H9 (cell line): ENCODE results near the gene ZP1. TPM values are rescaled to one million over a fixed set of nuclear protein-coding genes. Genes with fewer than 3 reads are reported as not detected.

Experiments
- DNase-seq: peaks from one replicate; pipeline ENCODE4 v3.0.0-alpha.2; 2017
- H2AFZ ChIP-seq: one replicate; pipeline ENCODE4 v1.6.1; 2013; ENCODE audit warnings: mild to moderate bottlenecking, low read length, control low read depth, moderate library complexity
- H2AK5ac ChIP-seq: 2 replicates; pipeline ENCODE4 v1.6.1; 2013; ENCODE audit warnings: low read length, control low read depth, mixed read lengths; ENCODE audit not compliant: insufficient read length
- H2BK120ac ChIP-seq: one replicate; pipeline ENCODE4 v1.6.1; 2013; ENCODE audit warnings: low read depth, mild to moderate bottlenecking, low read length, control low read depth, inconsistent platforms; ENCODE audit not compliant: poor library complexity, severe bottlenecking
- H2BK12ac ChIP-seq: 2 replicates; pipeline ENCODE4 v1.6.1; 2013; ENCODE audit warnings: low read length, control low read depth, mixed read lengths, low read depth; ENCODE audit not compliant: insufficient read length
- H2BK15ac ChIP-seq: 2 replicates; pipeline ENCODE4 v1.6.1; 2013; ENCODE audit warnings: low read depth, low read length, control low read depth
- H2BK20ac ChIP-seq: one replicate; pipeline ENCODE4 v1.6.1; 2013; ENCODE audit warnings: low read depth, mild to moderate bottlenecking, low read length, control low read depth, inconsistent platforms; ENCODE audit not compliant: poor library complexity, severe bottlenecking
- H2BK5ac ChIP-seq: 2 replicates; pipeline ENCODE4 v1.6.1; 2013; ENCODE audit warnings: low read length, control low read depth, mixed read lengths; ENCODE audit not compliant: insufficient read length
- H3K14ac ChIP-seq: 2 replicates; pipeline ENCODE4 v1.6.1; 2013; ENCODE audit warnings: low read length, control low read depth; ENCODE audit not compliant: insufficient read depth
- H3K18ac ChIP-seq: 2 replicates; pipeline ENCODE4 v1.6.1; 2013; ENCODE audit warnings: low read depth, mild to moderate bottlenecking, mixed read lengths, low read length, control low read depth; ENCODE audit not compliant: insufficient read length
- H3K23ac ChIP-seq: 2 replicates; pipeline ENCODE4 v1.6.1; 2013; ENCODE audit warnings: low read length, control low read depth, mixed read lengths, low read depth; ENCODE audit not compliant: insufficient read length
- H3K23me2 ChIP-seq: 2 replicates; pipeline ENCODE4 v1.6.1; 2013; ENCODE audit warnings: low read depth, mild to moderate bottlenecking, mixed read lengths, low read length, control low read depth; ENCODE audit not compliant: insufficient read length, poor library complexity, severe bottlenecking
- H3K27ac ChIP-seq: 2 replicates; pipeline ENCODE4 v1.5.1; 2013; ENCODE audit warnings: low read length, control low read depth, mixed read lengths, low read depth; ENCODE audit not compliant: insufficient read length
- H3K27me3 ChIP-seq: 2 replicates; pipeline ENCODE4 v1.6.1; 2013; ENCODE audit warnings: low read length, control low read depth, inconsistent platforms; ENCODE audit not compliant: insufficient read depth
- H3K4ac ChIP-seq: 2 replicates; pipeline ENCODE4 v1.6.1; 2013; ENCODE audit warnings: low read depth, mild to moderate bottlenecking, control low read depth, inconsistent platforms, low read length, moderate library complexity
- H3K4me1 ChIP-seq: 2 replicates; pipeline ENCODE4 v1.6.1; 2013; ENCODE audit warnings: low read length, control low read depth, inconsistent platforms; ENCODE audit not compliant: insufficient read depth
- H3K4me2 ChIP-seq: 2 replicates; pipeline ENCODE4 v1.6.1; 2013; ENCODE audit warnings: low read length, control low read depth, mixed read lengths; ENCODE audit not compliant: insufficient read length, insufficient read depth
- H3K56ac ChIP-seq: 2 replicates; pipeline ENCODE4 v1.6.1; 2013; ENCODE audit warnings: low read depth, mild to moderate bottlenecking, mixed read lengths, low read length, control low read depth; ENCODE audit not compliant: insufficient read length
- H3K79me1 ChIP-seq: 2 replicates; pipeline ENCODE4 v1.6.1; 2013; ENCODE audit warnings: low read depth, mild to moderate bottlenecking, moderate library complexity, low read length, control low read depth, inconsistent platforms; ENCODE audit not compliant: insufficient read depth, poor library complexity, severe bottlenecking
- H3K79me2 ChIP-seq: 2 replicates; pipeline ENCODE4 v1.6.1; 2013; ENCODE audit warnings: low read length, control low read depth, inconsistent platforms; ENCODE audit not compliant: insufficient read depth
- H3K9ac ChIP-seq: 2 replicates; pipeline ENCODE4 v1.6.1; 2013; ENCODE audit warnings: low read length, control low read depth, mixed read lengths; ENCODE audit not compliant: insufficient read length; ENCODE audit errors: extremely low read depth
- H3K9me3 ChIP-seq: one replicate; pipeline ENCODE4 v1.6.1; 2013; ENCODE audit warnings: low read depth, low read length, inconsistent platforms; ENCODE audit not compliant: control insufficient read depth
- H3T11ph ChIP-seq: one replicate; pipeline ENCODE4 v1.6.1; 2013; ENCODE audit warnings: mild to moderate bottlenecking, low read length, control low read depth, inconsistent platforms
- H4K20me1 ChIP-seq: one replicate; pipeline ENCODE4 v1.6.1; 2013; ENCODE audit not compliant: control insufficient read depth, insufficient read length, insufficient read depth
- H4K5ac ChIP-seq: 2 replicates; pipeline ENCODE4 v1.6.1; 2013; ENCODE audit warnings: low read depth, mild to moderate bottlenecking, mixed read lengths, low read length, control low read depth; ENCODE audit not compliant: insufficient read length
- H4K8ac ChIP-seq: replicated peaks from 2 replicates; pipeline ENCODE4 v1.6.1; 2013; ENCODE audit warnings: low read length, control low read depth, mixed read lengths, low read depth; ENCODE audit not compliant: insufficient read length
- H4K91ac ChIP-seq: 2 replicates; pipeline ENCODE4 v1.6.1; 2013; ENCODE audit warnings: low read depth, mild to moderate bottlenecking, moderate library complexity, mixed read lengths, low read length, control low read depth; ENCODE audit not compliant: insufficient read length
- H3K27ac Mint-ChIP-seq, 3 experiments: 2 replicates in 2 of 3; 3 replicates in 1 of 3; pipeline ENCODE4 v1.8.0; 2020 to 2021; ENCODE audit warnings: mixed read lengths in 3 of 3, mild to moderate bottlenecking in 1 of 3, moderate library complexity in 1 of 3
- H3K27me3 Mint-ChIP-seq: 2 replicates; pipeline ENCODE4 v1.8.0; 2021; ENCODE audit warnings: low read depth, mild to moderate bottlenecking, moderate library complexity, mixed read lengths
- H3K36me3 Mint-ChIP-seq, 3 experiments: 2 replicates in 2 of 3; 3 replicates in 1 of 3; pipeline ENCODE4 v1.8.0; 2020 to 2021; ENCODE audit warnings: low read depth in 3 of 3, mixed read lengths in 3 of 3; ENCODE audit not compliant: insufficient read depth in 1 of 3
- H3K4me1 Mint-ChIP-seq, 2 experiments: 2 replicates each; pipeline ENCODE4 v1.8.0; 2020; ENCODE audit warnings: mixed read lengths in 2 of 2
- H3K4me3 Mint-ChIP-seq, 2 experiments: 2 replicates in 1 of 2; 3 replicates in 1 of 2; pipeline ENCODE4 v1.8.0; 2020 to 2021; ENCODE audit warnings: mild to moderate bottlenecking in 2 of 2, mixed read lengths in 2 of 2, moderate library complexity in 1 of 2
- H3K9me3 Mint-ChIP-seq, 2 experiments: 2 replicates in 1 of 2; 3 replicates in 1 of 2; pipeline ENCODE4 v1.8.0; 2020; ENCODE audit warnings: mild to moderate bottlenecking in 2 of 2, mixed read lengths in 2 of 2, moderate library complexity in 1 of 2
- CTCF ChIP-seq: fragments of 200-600 bp; sonication (generic); conservative IDR thresholded peaks from 3 replicates; pipeline ENCODE4 v1.8.0; 2021; ENCODE audit warnings: antibody characterized with exemption, mild to moderate bottlenecking
- WGBS: extraction: QIAGEN DNeasy Blood & Tissue Kit; methylation state at CpG from one replicate; pipeline ENCODE4 v1.1.7; 2013; ENCODE audit warnings: missing lambda C conversion rate, low lambda C conversion rate, mixed read lengths; ENCODE audit not compliant: insufficient read length; ENCODE audit errors: extremely low coverage; 5-methylcytosine and 5-hydroxymethylcytosine counted together
- total RNA-seq: library from RNA; stranded (reverse); gene quantifications from 2 replicates; pipeline ENCODE4 v1.2.1, GENCODE V29; 2021

ZP1 gene
- total RNA-seq, 1 experiment from 2014 or later: not detected

- Histone ChIP-seq H3K18ac (no peak overlapping the region), H4K20me1 (no peaks in the 10 kb centered on the region), H2BK120ac (no peak overlapping the region), H2AFZ (no peak overlapping the region), H3K9me3 (no peaks in the 10 kb centered on the region), H3K79me1 (no peaks in the 10 kb centered on the region), H3K4me2 (no peak overlapping the region), H2AK5ac (no peak overlapping the region), H3K56ac (no peak overlapping the region), H3K23me2 (no peaks in the 10 kb centered on the region), H2BK20ac (no peak overlapping the region), H2BK5ac (no peak overlapping the region), H3K9ac (no peak overlapping the region), H2BK15ac (no peak overlapping the region), H4K5ac (no peak overlapping the region), H4K8ac (no peak overlapping the region), H3T11ph (no peak overlapping the region), H2BK12ac (no peak overlapping the region), H3K79me2 (no peaks in the 10 kb centered on the region), H4K91ac (no peak overlapping the region), H3K4ac (no peak overlapping the region), H3K14ac (no peak overlapping the region), H3K27ac (no peak overlapping the region), H3K27me3 (no peaks in the 10 kb centered on the region), H3K23ac (no peak overlapping the region), H3K4me1 (no peaks in the 10 kb centered on the region)
- Mint-ChIP-seq H3K4me1 (peaks cover 0 to 2% of the 10 kb centered on the region in 2 experiments; a peak in 2 of 4 replicates), H3K27me3 (peaks cover 2% of the 10 kb centered on the region), H3K4me3 (no peak overlapping the region), H3K9me3 (peaks cover 0 to 2% of the 10 kb centered on the region in 2 experiments; a peak in 1 of 5 replicates), H3K36me3 (no peaks in the 10 kb centered on the region; a peak in 1 of 7 replicates), H3K27ac (no peak overlapping the region)
- no peak for TF ChIP-seq CTCF
- no peak for DNase-seq
- no CpG with 5 or more reads among the region's 16 CpGs for WGBS
Measured at GRCh38 chr11:60863550-60864521, 3.5 kb upstream of the ZP1 start.
